Measurements from ENCODE around the gene CHADL. TPM values are rescaled to one million over a fixed set of nuclear protein-coding genes. Genes with fewer than 3 reads are reported as not detected.

CHADL gene
- total and polyA plus RNA-seq, 2 of the 4 experiments (the other 2 are of a cell fraction) = 0.18 to 0.53 TPM

GRCh38 chr22:41241133-41241676 lies 474 bp upstream of the CHADL start:
- H3K27ac ChIP-seq (ENCODE audit: insufficient read depth, low read length) = no peak overlapping the region
- POLR2A ChIA-PET (ENCODE audit: unreplicated experiment) = interaction anchor here (0.6 kb wide), 1 partner anchor 150 kb away, joined by 3 read pairs; no protein-coding TSS in a partner anchor
- H2BK15ac ChIP-seq (ENCODE audit: low read depth, low read length) = no peak overlapping the region
- dilution Hi-C loops (cut with HindIII; ENCODE audit: low sequenced_read_pairs, unreplicated experiment) = no loop called here
- intact Hi-C loops (cut with micrococcal nuclease) = no loop called here
- DNase-seq (no peak), ATAC-seq (ENCODE audit: low read depth) (no peak)
- H3K4me2 ChIP-seq (ENCODE audit: low read depth, low read length) = no peak overlapping the region
- H3K18ac ChIP-seq (ENCODE audit: low read depth, low read length) = no peak overlapping the region
- H2AK9ac ChIP-seq (replicated peaks; ENCODE audit: low read depth, low read length, poor library complexity) = no peak overlapping the region
- H2AFZ ChIP-seq (replicated peaks; ENCODE audit: low read length, poor library complexity) = no peak overlapping the region
- peaks cover 7% of the 10 kb centered on the region; the same call in 1 of the 2 replicates for H3K4me1 ChIP-seq (ENCODE audit: control insufficient read depth, insufficient read depth, low read length)
- CTCF ChIA-PET = no interaction called here
- H3K36me3 ChIP-seq (ENCODE audit: control insufficient read depth, insufficient read depth, low read length) = peaks cover 16% of the 10 kb centered on the region
- H3K23ac ChIP-seq (ENCODE audit: low read depth, low read length) = no peak overlapping the region
- no peak overlapping the region for H2BK20ac ChIP-seq (ENCODE audit: low read depth, low read length)
- TF ChIP-seq USF2 (IDR thresholded peaks at IDR 0.05; ENCODE audit: low read depth, low read length) (no peak), RCOR1 (IDR thresholded peaks at IDR 0.05; ENCODE audit: insufficient replicate concordance, low read length) (no peak), MAFK (IDR thresholded peaks at IDR 0.05; ENCODE audit: low read depth, low read length) (no peak), NFE2L2 (IDR thresholded peaks at IDR 0.05; ENCODE audit: low read depth, low read length) (no peak), MAZ (IDR thresholded peaks at IDR 0.05; ENCODE audit: borderline replicate concordance, low read depth, low read length) (no peak)
- H3K9me3 ChIP-seq (ENCODE audit: control insufficient read depth, insufficient read depth, low read length) = no peaks in the 10 kb centered on the region
- peaks cover 14% of the 10 kb centered on the region for H4K20me1 ChIP-seq (ENCODE audit: insufficient read depth, low read length)
- no TSS peak for BruUV-seq (replicated peaks)
- H2AK5ac ChIP-seq (ENCODE audit: low read depth, low read length) = no peak overlapping the region
- WGBS, 2 experiments (ENCODE audit: extremely low coverage in 2 of 2, insufficient read length in 1 of 2) = no CpG with 5 or more reads among the region's 7 CpGs
- no peak overlapping the region for H3K4me3 ChIP-seq (ENCODE audit: insufficient read depth, low read depth, low read length)
- H2BK5ac ChIP-seq (ENCODE audit: low read depth, low read length, poor library complexity, severe bottlenecking) = no peak overlapping the region
- no peak overlapping the region for H4K5ac ChIP-seq (ENCODE audit: low read depth, low read length)
- H3K79me1 ChIP-seq (ENCODE audit: low read depth in 1 of 2, low read length in 2 of 2) = peaks cover 0 to 8% of the 10 kb centered on the region in 2 experiments; a peak in 1 of 4 replicates
- H3K56ac ChIP-seq (ENCODE audit: extremely low read depth, insufficient read depth, low read length) = no peak overlapping the region
- no peak overlapping the region for H4K8ac ChIP-seq (ENCODE audit: low read depth in 2 of 2, low read length in 2 of 2)
- no peak overlapping the region for H3K14ac ChIP-seq (replicated peaks; ENCODE audit: low read depth, low read length)
- no peak overlapping the region for H4K91ac ChIP-seq (ENCODE audit: insufficient read depth, low read depth, low read length)
- no peaks in the 10 kb centered on the region for H3K27me3 ChIP-seq (ENCODE audit: control insufficient read depth, insufficient read depth, low read length)
- no peak overlapping the region for H2BK120ac ChIP-seq (ENCODE audit: low read depth, low read length)
- H3K9me1 ChIP-seq (ENCODE audit: insufficient read depth, low read length) = peaks cover 6% of the 10 kb centered on the region; the same call in 1 of the 2 replicates
- in situ Hi-C loops (cut with MboI; ENCODE audit: low sequenced_read_pairs) = no loop called here
- H3K9ac ChIP-seq (ENCODE audit: low read depth, low read length) = no peak overlapping the region
- no peak overlapping the region for H3K4ac ChIP-seq (ENCODE audit: low read depth, low read length)

Measured in IMR-90 (cell line).